ENCODE results near the gene SPACA6.

Gene SPACA6

GRCh38 chr19:51689751-51690453 lies 3.2 kb upstream of the SPACA6 start:
- no peak for DNase-seq

GRCh38 chr19:51690454-51691073 lies 2.6 kb upstream of the SPACA6 start:
- DNase-seq, result peak; percentile 62

- DNase-seq, result no peak
Observed at GRCh38 chr19:51691074-51691583, 2.0 kb upstream of the SPACA6 start.

- DNase-seq, result no peak
Observed at GRCh38 chr19:51691584-51692428, 1.3 kb upstream of the SPACA6 start.

- DNase-seq, result no peak
Observed at GRCh38 chr19:51692468-51692867, 662 bp upstream of the SPACA6 start.

GRCh38 chr19:51693819-51694218 lies 689 bp downstream of the SPACA6 start:
- no peak for DNase-seq

GRCh38 chr19:51694318-51695085 lies 1.4 kb downstream of the SPACA6 start:
- DNase-seq, result no peak

GRCh38 chr19:51695088-51695487 lies 2.0 kb downstream of the SPACA6 start:
- DNase-seq, result no peak

GRCh38 chr19:51695702-51696315 lies 2.7 kb downstream of the SPACA6 start:
- no peak for DNase-seq

GRCh38 chr19:51696606-51697005 lies 3.5 kb downstream of the SPACA6 start:
- DNase-seq, result no peak

- DNase-seq, result no peak
Observed at GRCh38 chr19:51697169-51697776, 4.1 kb downstream of the SPACA6 start.

- DNase-seq, result no peak
Observed at GRCh38 chr19:51698296-51698695, 5.2 kb downstream of the SPACA6 start.

GRCh38 chr19:51699170-51699569 lies 6.0 kb downstream of the SPACA6 start:
- DNase-seq, result no peak

- DNase-seq, result no peak
Observed at GRCh38 chr19:51701468-51702100, 8.5 kb downstream of the SPACA6 start.

GRCh38 chr19:51702103-51702824 lies 9.1 kb downstream of the SPACA6 start:
- peak; percentile 48 for DNase-seq

GRCh38 chr19:51702825-51703574 lies 9.9 kb downstream of the SPACA6 start:
- DNase-seq, result no peak

GRCh38 chr19:51703575-51704515 lies 10.7 kb downstream of the SPACA6 start:
- peak; percentile 98 for DNase-seq

GRCh38 chr19:51704626-51705025 lies 11.5 kb downstream of the SPACA6 start:
- no peak for DNase-seq

GRCh38 chr19:51706296-51706695 lies 13.2 kb downstream of the SPACA6 start:
- no peak for DNase-seq

Data from stimulated activated CD4-positive, alpha-beta T cell treated with anti-CD3 and anti-CD28 coated beads, Interleukin-12 subunit alpha, Interleukin-12 subunit beta, amount 100 ng/mL, for 4 hours (primary cell).